ENCODE data around the gene MRO. TPM values are rescaled to one million over a fixed set of nuclear protein-coding genes. Genes with fewer than 3 reads are reported as not detected.

Gene MRO
- total and polyA plus RNA-seq, 10 of the 15 experiments (the other 5 are each of a cell fraction or from before 2014, with no cell fraction given): 0.11 to 0.18 TPM; not detected in 8

DNA sequence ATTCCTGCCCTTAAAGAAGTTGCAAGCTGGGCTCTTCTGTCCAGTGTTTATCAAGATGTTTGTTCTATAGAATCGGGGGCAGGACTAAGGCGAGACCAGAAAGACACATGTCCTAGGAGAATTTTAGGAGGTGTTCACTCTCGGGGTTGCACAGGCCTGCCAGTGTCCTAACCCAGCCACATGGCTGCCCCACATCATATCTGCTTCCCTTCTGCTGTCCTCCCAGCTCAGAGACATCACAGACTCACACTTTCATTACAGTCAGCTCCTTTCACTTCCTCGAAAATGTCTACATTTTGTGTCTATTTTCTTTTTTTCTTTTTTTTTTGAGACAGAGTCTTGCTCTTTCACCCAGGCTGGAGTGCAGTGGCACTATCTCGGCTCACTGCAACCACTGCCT is 10.7 kb upstream of the MRO start (continued):
- TF ChIP-seq EGR1 (IDR thresholded peaks at IDR 0.05; ENCODE audit: borderline replicate concordance in 1 of 2, low read depth in 2 of 2, low read length in 2 of 2) (no peak), NR2F1 (conservative IDR thresholded peaks at IDR 0.05) (no peak), IRF4 (IDR thresholded peaks at IDR 0.05; ENCODE audit: low read depth, low read length) (0 out of 2 replicates have a peak, but pooled peaks have one; percentile 23), NBN (IDR thresholded peaks at IDR 0.05) (0 out of 2 replicates have a peak, but pooled peaks have one; percentile 47), SPI1 (IDR thresholded peaks at IDR 0.05; ENCODE audit: borderline replicate concordance, insufficient read depth, low read depth, low read length) (peak; percentile 72), EP300 (IDR thresholded peaks at IDR 0.05; ENCODE audit: borderline replicate concordance in 1 of 2, control insufficient read depth in 1 of 2, low read depth in 2 of 2, low read length in 2 of 2) (no peak), ZNF384 (IDR thresholded peaks at IDR 0.05; ENCODE audit: borderline replicate concordance, low read depth, low read length) (peak; percentile 17; the same call in 1 of the 2 replicates), YY1 (IDR thresholded peaks at IDR 0.05; ENCODE audit: low read depth, low read length) (peak; percentile 50; the same call in 1 of the 2 replicates)
- TF ChIP-seq, protein P1, sequence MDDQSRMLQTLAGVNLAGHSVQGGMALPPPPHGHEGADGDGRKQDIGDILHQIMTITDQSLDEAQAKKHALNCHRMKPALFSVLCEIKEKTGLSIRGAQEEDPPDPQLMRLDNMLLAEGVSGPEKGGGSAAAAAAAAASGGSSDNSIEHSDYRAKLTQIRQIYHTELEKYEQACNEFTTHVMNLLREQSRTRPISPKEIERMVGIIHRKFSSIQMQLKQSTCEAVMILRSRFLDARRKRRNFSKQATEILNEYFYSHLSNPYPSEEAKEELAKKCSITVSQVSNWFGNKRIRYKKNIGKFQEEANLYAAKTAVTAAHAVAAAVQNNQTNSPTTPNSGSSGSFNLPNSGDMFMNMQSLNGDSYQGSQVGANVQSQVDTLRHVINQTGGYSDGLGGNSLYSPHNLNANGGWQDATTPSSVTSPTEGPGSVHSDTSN (IDR thresholded peaks at IDR 0.05; ENCODE audit: insufficient replicate concordance, low read depth, low read length): no peak

DNA sequence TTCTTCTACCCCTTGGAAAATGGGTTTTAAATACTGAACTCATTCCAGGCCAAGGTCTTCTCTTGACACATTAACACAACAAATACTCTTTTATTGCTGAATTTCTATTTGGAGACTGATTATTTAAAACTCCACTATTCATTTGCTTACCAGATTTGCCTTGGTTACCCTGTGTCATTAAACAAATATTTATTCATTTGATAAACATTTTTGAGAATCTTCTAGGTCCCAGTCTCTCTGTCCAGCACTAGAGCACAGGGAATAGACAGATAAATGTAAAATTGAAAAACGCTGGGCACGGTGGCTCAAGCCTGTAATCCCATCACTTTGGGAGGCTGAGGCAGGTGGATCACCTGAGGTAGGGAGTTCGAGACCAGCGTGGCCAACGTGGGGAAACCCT is 9.8 kb upstream of the MRO start:
- H3K4me1 ChIP-seq (ENCODE audit: control insufficient read depth, insufficient read depth, low read length): peaks cover 21% of the 10 kb centered on the region
- H3K79me2 ChIP-seq (ENCODE audit: control insufficient read depth, insufficient read depth, low read length): no peaks in the 10 kb centered on the region
- H3K36me3 ChIP-seq (ENCODE audit: control insufficient read depth in 2 of 2, insufficient read depth in 2 of 2, low read length in 1 of 2): no peaks in the 10 kb centered on the region
- no peak overlapping the region for H3K27ac ChIP-seq (ENCODE audit: control insufficient read depth, insufficient read depth)
- intact Hi-C loops (cut with micrococcal nuclease; ENCODE audit: unreplicated experiment) (no loop called here), in situ Hi-C loops (cut with MboI) (no loop called here)
- ChIA-PET SMC1A (ENCODE audit: uncharacterized antibody, unreplicated experiment) (no interaction called here), CTCF (interaction anchor here (1.2 to 4.2 kb wide), 2 partner anchors 10 to 37 kb away, joined by 5 to 31 read pairs; partner anchors contain the start of gene MRO), POLR2A (interaction anchor here (0.7 to 3.4 kb wide), 2 partner anchors 49 to 477 kb away, joined by 4 to 10 read pairs; partner anchors contain the start of gene ME2), RAD21 (ENCODE audit: unreplicated experiment) (interaction anchor here (0.6 kb wide), 1 partner anchor 198 kb away, joined by 3 read pairs; no protein-coding TSS in a partner anchor)
- no peaks in the 10 kb centered on the region for H4K20me1 ChIP-seq (ENCODE audit: control insufficient read depth, insufficient read depth)
- 92% methylated on average over 5 of the region's 5 CpGs for WGBS (ENCODE audit: insufficient coverage, insufficient replicate concordance, low lambda C conversion rate, missing lambda C conversion rate)
- TF ChIP-seq, protein P2, sequence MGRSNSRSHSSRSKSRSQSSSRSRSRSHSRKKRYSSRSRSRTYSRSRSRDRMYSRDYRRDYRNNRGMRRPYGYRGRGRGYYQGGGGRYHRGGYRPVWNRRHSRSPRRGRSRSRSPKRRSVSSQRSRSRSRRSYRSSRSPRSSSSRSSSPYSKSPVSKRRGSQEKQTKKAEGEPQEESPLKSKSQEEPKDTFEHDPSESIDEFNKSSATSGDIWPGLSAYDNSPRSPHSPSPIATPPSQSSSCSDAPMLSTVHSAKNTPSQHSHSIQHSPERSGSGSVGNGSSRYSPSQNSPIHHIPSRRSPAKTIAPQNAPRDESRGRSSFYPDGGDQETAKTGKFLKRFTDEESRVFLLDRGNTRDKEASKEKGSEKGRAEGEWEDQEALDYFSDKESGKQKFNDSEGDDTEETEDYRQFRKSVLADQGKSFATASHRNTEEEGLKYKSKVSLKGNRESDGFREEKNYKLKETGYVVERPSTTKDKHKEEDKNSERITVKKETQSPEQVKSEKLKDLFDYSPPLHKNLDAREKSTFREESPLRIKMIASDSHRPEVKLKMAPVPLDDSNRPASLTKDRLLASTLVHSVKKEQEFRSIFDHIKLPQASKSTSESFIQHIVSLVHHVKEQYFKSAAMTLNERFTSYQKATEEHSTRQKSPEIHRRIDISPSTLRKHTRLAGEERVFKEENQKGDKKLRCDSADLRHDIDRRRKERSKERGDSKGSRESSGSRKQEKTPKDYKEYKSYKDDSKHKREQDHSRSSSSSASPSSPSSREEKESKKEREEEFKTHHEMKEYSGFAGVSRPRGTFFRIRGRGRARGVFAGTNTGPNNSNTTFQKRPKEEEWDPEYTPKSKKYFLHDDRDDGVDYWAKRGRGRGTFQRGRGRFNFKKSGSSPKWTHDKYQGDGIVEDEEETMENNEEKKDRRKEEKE (IDR thresholded peaks at IDR 0.05): no peak
- no peak for TF ChIP-seq PAX5 (IDR thresholded peaks at IDR 0.05; ENCODE audit: borderline replicate concordance, low read depth, low read length)
- no peak for TF ChIP-seq HDAC2 (IDR thresholded peaks at IDR 0.05)
- no peak for TF ChIP-seq JUNB (IDR thresholded peaks at IDR 0.05)
- TF ChIP-seq HDAC6 (IDR thresholded peaks at IDR 0.05; ENCODE audit: unreplicated experiment): no peak
- TF ChIP-seq MXI1 (IDR thresholded peaks at IDR 0.05; ENCODE audit: low read depth, low read length): no peak
- no peak for TF ChIP-seq SREBF2 (IDR thresholded peaks at IDR 0.05; ENCODE audit: low read length)
- no peaks in the 10 kb centered on the region for H3K27me3 ChIP-seq (replicated peaks in 1 of 2; ENCODE audit: control insufficient read depth in 2 of 2, insufficient read depth in 2 of 2, low read length in 1 of 2)
- no peak overlapping the region for H3K4me2 ChIP-seq (ENCODE audit: control insufficient read depth, insufficient read depth)
- no peak overlapping the region for H3K4me3 ChIP-seq
- FAIRE-seq (no peak), DNase-seq (ENCODE audit: low read depth, low spot score) (no peak), ATAC-seq (no peak)
- H3K9me3 ChIP-seq (replicated peaks; ENCODE audit: control insufficient read depth, insufficient read depth, low read length): no peaks in the 10 kb centered on the region; the same call in 2 of the 3 replicates
- no peak overlapping the region for H2AFZ ChIP-seq (ENCODE audit: control insufficient read depth, low read depth, low read length)
- BruUV-seq (replicated peaks): no TSS peak
- H3K9ac ChIP-seq (ENCODE audit: control insufficient read depth, insufficient read depth, low read length): no peak overlapping the region
